GM13976 (cell line): ENCODE data around the gene STRA6.

Experiments used
- DNase-seq: peaks from one replicate; pipeline ENCODE4 v3.0.0; 2012; ENCODE audit warnings: low spot score
- CTCF ChIP-seq: IDR thresholded peaks from 2 replicates; pipeline ENCODE4 v1.5.1; 2012; ENCODE audit warnings: borderline replicate concordance, mild to moderate bottlenecking; ENCODE audit not compliant: insufficient read depth; ENCODE audit errors: extremely low read depth, missing control alignments, control extremely low read depth
- in situ Hi-C: fragments of 300-500 bp; cut with MboI; formaldehyde crosslinking; loops from one replicate; pipeline ENCODE4 v1.12.0; 2022; ENCODE audit warnings: low sequenced_read_pairs, mixed read lengths, inconsistent platforms; ENCODE audit not compliant: unreplicated experiment

The STRA6 gene

DNA sequence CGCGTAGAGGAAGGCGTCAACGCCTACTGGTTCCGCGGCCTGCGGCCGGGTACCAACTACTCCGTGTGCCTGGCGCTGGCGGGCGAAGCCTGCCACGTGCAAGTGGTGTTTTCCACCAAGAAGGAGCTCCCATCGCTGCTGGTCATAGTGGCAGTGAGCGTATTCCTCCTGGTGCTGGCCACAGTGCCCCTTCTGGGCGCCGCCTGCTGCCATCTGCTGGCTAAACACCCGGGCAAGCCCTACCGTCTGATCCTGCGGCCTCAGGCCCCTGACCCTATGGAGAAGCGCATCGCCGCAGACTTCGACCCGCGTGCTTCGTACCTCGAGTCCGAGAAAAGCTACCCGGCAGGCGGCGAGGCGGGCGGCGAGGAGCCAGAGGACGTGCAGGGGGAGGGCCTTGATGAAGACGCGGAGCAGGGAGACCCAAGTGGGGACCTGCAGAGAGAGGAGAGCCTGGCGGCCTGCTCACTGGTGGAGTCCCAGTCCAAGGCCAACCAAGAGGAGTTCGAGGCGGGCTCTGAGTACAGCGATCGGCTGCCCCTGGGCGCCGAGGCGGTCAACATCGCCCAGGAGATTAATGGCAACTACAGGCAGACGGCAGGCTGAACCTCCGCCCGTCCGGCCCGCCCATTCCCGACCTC is 68.1 kb downstream of the STRA6 start:
- peak; percentile 66 for DNase-seq
- in situ Hi-C loops = no loop called here

DNA sequence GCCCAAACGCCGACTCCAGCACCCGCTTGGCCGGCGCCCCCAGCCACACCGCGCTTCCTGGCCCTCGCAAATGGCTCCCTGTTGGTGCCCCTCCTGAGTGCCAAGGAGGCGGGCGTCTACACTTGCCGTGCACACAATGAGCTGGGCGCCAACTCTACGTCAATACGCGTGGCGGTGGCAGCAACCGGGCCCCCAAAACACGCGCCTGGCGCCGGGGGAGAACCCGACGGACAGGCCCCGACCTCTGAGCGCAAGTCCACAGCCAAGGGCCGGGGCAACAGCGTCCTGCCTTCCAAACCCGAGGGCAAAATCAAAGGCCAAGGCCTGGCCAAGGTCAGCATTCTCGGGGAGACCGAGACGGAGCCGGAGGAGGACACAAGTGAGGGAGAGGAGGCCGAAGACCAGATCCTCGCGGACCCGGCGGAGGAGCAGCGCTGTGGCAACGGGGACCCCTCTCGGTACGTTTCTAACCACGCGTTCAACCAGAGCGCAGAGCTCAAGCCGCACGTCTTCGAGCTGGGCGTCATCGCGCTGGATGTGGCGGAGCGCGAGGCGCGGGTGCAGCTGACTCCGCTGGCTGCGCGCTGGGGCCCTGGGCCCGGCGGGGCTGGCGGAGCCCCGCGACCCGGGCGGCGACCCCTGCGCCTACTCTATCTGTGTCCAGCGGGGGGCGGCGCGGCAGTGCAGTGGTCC is 68.7 kb downstream of the STRA6 start:
- no peak for DNase-seq
- TF ChIP-seq CTCF = no peak
- in situ Hi-C loops = no loop called here

More for the DNA sequence above, 68.1 kb downstream of the STRA6 start:
- TF ChIP-seq CTCF = peak; percentile 49

GRCh38 chr15:74132681-74133651 is 69.6 kb downstream of the STRA6 start:
- DNase-seq = peak; percentile 62
- in situ Hi-C loops = no loop called here
- peak; percentile 36 for TF ChIP-seq CTCF

DNA sequence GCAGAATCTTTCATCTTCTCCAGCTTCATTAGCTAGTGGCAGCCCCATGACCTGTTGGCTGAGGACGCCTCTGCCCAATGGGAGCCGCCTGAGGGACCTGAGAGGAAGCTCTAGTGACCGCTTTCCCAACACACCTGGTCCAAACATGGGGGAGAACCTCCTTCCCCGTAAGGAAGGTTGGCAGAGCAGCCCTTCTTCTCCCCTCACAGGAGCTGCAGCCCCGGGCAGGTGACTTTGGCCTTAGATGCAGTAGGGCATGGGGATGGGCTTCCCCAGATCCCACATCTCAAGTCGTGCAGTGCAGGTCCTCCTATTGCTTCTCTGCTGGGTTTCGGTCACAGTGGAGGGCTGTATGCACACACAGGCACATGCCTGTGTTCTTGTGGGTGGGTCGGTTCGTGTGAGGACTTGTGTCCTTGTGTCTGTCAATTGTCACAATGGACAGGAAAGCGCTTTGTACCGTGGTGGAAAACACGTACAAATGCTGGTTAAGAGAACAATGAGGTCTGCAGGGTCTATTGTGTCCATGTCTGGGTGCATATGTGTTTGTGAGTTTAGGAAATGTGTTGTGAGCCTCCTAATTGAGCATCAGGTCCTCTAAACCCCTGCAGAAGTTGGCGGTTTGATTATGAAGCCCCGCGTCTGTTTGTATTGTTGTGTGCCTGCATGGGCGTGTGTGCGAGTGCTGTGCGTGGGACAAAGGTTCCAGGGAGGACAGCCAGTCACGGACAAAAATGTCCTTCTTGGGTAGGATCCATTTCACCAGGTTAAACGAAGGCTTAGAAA is 70.8 kb downstream of the STRA6 start:
- in situ Hi-C loops = no loop called here
- DNase-seq = no peak
- TF ChIP-seq CTCF = no peak

GRCh38 chr15:74130849-74131627 is 71.5 kb downstream of the STRA6 start:
- no peak for DNase-seq
- in situ Hi-C loops = no loop called here
- no peak for TF ChIP-seq CTCF
